Mucosa of descending colon (tissue), 3 donors: ENCODE results near the gene SKOR1. TPM values are rescaled to one million over a fixed set of nuclear protein-coding genes. Genes with fewer than 3 reads are reported as not detected.

Experiments used
- ATAC-seq: fragments of 200-7000 bp; cut with Tn5 transposase; one replicate; pipeline ENCODE4 v1.9.1; 2020; ENCODE audit warnings: mild to moderate bottlenecking, moderate library complexity
- DNase-seq, 3 donors: peaks; one replicate each; pipeline ENCODE4 v3.0.0-alpha.2; 2020
- H3K36me3 ChIP-seq: fragments of 200-600 bp; one replicate; pipeline ENCODE4 v1.8.0; 2021; ENCODE audit warnings: low read depth, mild to moderate bottlenecking
- H3K4me1 ChIP-seq: fragments of 200-600 bp; one replicate; pipeline ENCODE4 v1.8.0; 2021; ENCODE audit warnings: low read depth, mild to moderate bottlenecking
- H3K4me3 ChIP-seq: fragments of 200-600 bp; one replicate; pipeline ENCODE4 v1.8.0; 2021; ENCODE audit warnings: mild to moderate bottlenecking
- H3K9me3 ChIP-seq: fragments of 200-600 bp; one replicate; pipeline ENCODE4 v1.8.0; 2021; ENCODE audit warnings: mild to moderate bottlenecking
- intact Hi-C, 2 donors: fragments of 100-400 bp; cut with DNase I in 1 of 2; cut with micrococcal nuclease in 1 of 2; formaldehyde crosslinking; loops; one replicate each; pipeline versions ENCODE4 v1.11.0 to v1.11.1; 2022; cut with DNase I, micrococcal nuclease
- total RNA-seq, 3 donors: library from RNA; stranded (reverse); fragmentation: NEBNext Ultra II Directional in 2 of 3; extraction: Animal tissue kit (Norgen Biotek cat#: 25700) in 2 of 3; gene quantifications; one replicate each; pipeline versions ENCODE4 v1.2.1 to v1.2.4, GENCODE V29; 2021 to 2023
- TF ChIP-seq, protein P1 (sequence below): fragments of 200-600 bp; IDR thresholded peaks from one replicate; pipeline ENCODE4 v1.8.0; 2022; ENCODE audit warnings: antibody characterized with exemption, mild to moderate bottlenecking
- donor health status: DM: no; HTN: no; CAD: no; lungs with moderate emphysema.
- donor health status: DM: no; HTN: no; CAD: no.
- donor health status: DM: no; HTN: yes; CAD: no.

SKOR1 gene
- total RNA-seq, 3 donors from 2014 or later: 0.34 to 0.63 (median 0.58) TPM

DNA sequence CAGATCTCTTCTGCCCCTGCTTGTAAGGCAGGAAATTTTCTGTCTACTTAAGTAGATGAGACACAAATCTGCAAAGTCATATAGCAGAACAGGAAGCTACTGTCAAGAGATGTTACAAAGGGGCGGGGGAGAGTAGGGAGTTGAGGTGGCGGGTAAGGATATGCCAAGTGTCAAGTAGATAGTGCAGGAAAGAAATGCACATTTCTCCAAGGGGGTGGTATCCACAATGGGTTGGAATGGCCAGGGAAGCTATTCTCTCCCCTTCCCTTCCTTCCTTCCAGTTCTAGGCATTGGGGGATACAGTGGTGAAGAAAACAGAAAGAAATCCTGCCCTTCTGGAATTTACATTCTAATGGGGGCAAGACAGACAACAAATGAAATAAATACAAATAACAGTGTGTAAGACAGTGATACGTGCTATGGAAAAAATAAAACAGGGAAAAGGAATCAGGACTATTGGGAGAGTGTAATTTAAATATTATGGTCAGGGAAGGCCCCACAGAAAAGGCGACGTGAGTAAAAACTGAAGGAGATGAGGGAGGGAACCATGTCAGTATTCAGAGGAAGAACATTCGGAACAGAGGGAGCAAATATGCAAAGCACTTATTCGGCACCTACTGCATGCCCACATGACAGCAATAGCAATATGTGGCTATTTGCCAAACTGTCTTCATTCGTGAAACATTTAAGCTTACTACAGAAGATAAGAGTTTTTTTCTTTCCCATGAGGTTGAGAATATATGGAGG, 57.4 kb downstream of the SKOR1 start:
- Histone ChIP-seq H3K4me1 (peaks cover 8% of the 10 kb centered on the region), H3K9me3 (no peaks in the 10 kb centered on the region), H3K36me3 (no peaks in the 10 kb centered on the region), H3K4me3 (no peak overlapping the region)
- TF ChIP-seq, protein P1, sequence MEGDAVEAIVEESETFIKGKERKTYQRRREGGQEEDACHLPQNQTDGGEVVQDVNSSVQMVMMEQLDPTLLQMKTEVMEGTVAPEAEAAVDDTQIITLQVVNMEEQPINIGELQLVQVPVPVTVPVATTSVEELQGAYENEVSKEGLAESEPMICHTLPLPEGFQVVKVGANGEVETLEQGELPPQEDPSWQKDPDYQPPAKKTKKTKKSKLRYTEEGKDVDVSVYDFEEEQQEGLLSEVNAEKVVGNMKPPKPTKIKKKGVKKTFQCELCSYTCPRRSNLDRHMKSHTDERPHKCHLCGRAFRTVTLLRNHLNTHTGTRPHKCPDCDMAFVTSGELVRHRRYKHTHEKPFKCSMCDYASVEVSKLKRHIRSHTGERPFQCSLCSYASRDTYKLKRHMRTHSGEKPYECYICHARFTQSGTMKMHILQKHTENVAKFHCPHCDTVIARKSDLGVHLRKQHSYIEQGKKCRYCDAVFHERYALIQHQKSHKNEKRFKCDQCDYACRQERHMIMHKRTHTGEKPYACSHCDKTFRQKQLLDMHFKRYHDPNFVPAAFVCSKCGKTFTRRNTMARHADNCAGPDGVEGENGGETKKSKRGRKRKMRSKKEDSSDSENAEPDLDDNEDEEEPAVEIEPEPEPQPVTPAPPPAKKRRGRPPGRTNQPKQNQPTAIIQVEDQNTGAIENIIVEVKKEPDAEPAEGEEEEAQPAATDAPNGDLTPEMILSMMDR: no peak
- ATAC-seq (no peak), DNase-seq (no peak)
- intact Hi-C loops: no loop called here

DNA sequence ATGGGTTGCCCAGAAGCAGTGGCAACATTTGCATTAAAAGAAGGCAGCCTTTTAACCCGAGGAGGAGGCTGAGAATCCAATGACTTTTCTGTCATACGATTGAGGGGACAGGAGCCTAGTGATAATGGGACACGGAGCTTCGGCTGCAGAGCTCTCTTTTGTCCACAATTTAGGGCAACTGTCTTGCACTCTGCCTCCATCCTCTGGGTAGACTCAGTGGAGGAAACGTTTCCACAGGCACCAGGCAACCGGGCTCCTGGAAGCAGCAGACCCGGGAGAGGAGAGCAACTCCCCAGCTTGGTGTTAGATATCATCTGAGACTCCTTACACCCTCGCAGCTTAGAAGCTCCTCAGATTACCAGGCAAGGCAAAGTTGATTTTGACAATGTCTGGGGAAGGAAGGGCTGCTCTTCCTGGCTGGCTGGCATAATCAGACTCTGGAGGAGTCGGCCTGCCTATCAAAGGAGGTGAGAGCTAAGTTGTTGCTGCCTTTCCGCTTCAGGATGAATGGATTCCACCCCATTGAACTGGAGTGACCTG, 58.0 kb downstream of the SKOR1 start:
- Histone ChIP-seq H3K4me3 (no peak overlapping the region), H3K36me3 (no peaks in the 10 kb centered on the region), H3K9me3 (no peaks in the 10 kb centered on the region), H3K4me1 (peaks cover 8% of the 10 kb centered on the region)
- TF ChIP-seq, protein P1: no peak
- intact Hi-C loops: no loop called here
- DNase-seq: no peak
- no peak for ATAC-seq

DNA sequence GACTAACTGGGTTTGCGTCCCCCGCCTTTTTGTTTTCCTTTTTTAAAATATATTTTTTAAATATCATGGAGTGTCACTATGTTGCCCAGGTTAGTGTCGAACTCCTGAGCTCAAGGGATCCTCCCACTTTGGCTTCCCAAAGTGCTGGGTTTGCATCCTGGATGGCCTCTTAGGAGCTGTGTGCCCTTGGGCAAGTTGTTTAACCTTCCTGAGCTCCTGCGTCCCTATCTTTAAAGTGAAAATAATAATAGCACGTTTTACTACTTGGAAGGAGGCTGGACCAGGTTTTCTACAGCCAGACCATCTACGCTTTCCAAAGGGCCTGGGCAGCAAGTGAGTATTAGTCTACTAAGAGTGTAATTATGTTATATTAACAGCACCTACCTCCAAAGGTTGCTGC, 58.7 kb downstream of the SKOR1 start:
- Histone ChIP-seq H3K4me1 (peaks cover 8% of the 10 kb centered on the region), H3K36me3 (no peaks in the 10 kb centered on the region), H3K9me3 (no peaks in the 10 kb centered on the region), H3K4me3 (no peak overlapping the region)
- intact Hi-C loops: no loop called here
- ATAC-seq: no peak
- no peak for DNase-seq
- TF ChIP-seq, protein P1: no peak

Other genes starting within 250 kb of the SKOR1 start
- gene RNU6-1, start 14.5 kb downstream of the SKOR1 start, total RNA-seq: not detected
- gene PIAS1, start 228.8 kb downstream of the SKOR1 start, total RNA-seq: 10 to 100 TPM; 35.4 to 59.3 (median 37.7) TPM